Prostate gland (tissue), 2 donors: Measurements from ENCODE around the gene GUCD1. TPM values are rescaled to one million over a fixed set of nuclear protein-coding genes. Genes with fewer than 3 reads are reported as not detected.

Source experiments
- DNase-seq: peaks from one replicate; pipeline ENCODE4 v3.0.0-alpha.2; 2019; ENCODE audit warnings: low spot score
- H3K27ac ChIP-seq, 2 donors: fragments of 200-600 bp; sonication (generic); 2 replicates each; pipeline ENCODE4 v1.5.1; 2017 to 2019
- H3K27me3 ChIP-seq: fragments of 200-600 bp; sonication (generic); replicated peaks from 2 replicates; pipeline ENCODE4 v1.5.1; 2019; ENCODE audit not compliant: insufficient read depth
- H3K36me3 ChIP-seq, 2 donors: fragments of 200-600 bp; sonication (generic); 1 replicate in 1 of 2; 2 replicates in 1 of 2; pipeline versions ENCODE4 v1.5.1 to v1.8.1; 2017 to 2019
- H3K4me1 ChIP-seq: fragments of 200-600 bp; sonication (generic); replicated peaks from 2 replicates; pipeline ENCODE4 v1.5.1; 2019
- H3K4me3 ChIP-seq, 2 donors: fragments of 200-600 bp; sonication (generic); 2 replicates each; pipeline ENCODE4 v1.5.1; 2017 to 2019
- H3K9me3 ChIP-seq: fragments of 200-600 bp; sonication (generic); 2 replicates; pipeline ENCODE4 v1.5.1; 2017
- POLR2A ChIP-seq: fragments of 450-650 bp; IDR thresholded peaks from one replicate; pipeline ENCODE4 v1.6.1; 2016; ENCODE audit warnings: antibody characterized with exemption, mild to moderate bottlenecking
- POLR2AphosphoS5 ChIP-seq: sonication (generic); formaldehyde crosslinking; IDR thresholded peaks from one replicate; pipeline ENCODE4 v1.6.1; 2017; ENCODE audit warnings: antibody characterized with exemption
- WGBS: methylation state at CpG from one replicate; pipeline ENCODE4 v1.1.5; 2018; 5-methylcytosine and 5-hydroxymethylcytosine counted together
- intact Hi-C: fragments of 100-400 bp; cut with DNase I; formaldehyde crosslinking; loops from one replicate; pipeline ENCODE4 v1.14.2; 2022
- total RNA-seq, 2 donors: library from RNA; depleted of rRNA; stranded (reverse); fragments of >200 nt; gene quantifications; one replicate each; pipeline ENCODE4 v1.1.0, GENCODE V29; 2016
- TF ChIP-seq, protein P1 (sequence below), 4 experiments: fragments of 200-600 bp in 2 of 4; fragments of 450-650 bp in 2 of 4; sonication (generic) in 2 of 4; IDR thresholded peaks; 1 replicate in 3 of 4; 2 replicates in 1 of 4; pipeline ENCODE4 v1.5.1; 2016 to 2019; ENCODE audit warnings: antibody characterized with exemption in 4 of 4, mild to moderate bottlenecking in 2 of 4, moderate library complexity in 2 of 4

The GUCD1 gene
- total RNA-seq, 2 donors from 2014 or later: 143 to 147 TPM

DNA sequence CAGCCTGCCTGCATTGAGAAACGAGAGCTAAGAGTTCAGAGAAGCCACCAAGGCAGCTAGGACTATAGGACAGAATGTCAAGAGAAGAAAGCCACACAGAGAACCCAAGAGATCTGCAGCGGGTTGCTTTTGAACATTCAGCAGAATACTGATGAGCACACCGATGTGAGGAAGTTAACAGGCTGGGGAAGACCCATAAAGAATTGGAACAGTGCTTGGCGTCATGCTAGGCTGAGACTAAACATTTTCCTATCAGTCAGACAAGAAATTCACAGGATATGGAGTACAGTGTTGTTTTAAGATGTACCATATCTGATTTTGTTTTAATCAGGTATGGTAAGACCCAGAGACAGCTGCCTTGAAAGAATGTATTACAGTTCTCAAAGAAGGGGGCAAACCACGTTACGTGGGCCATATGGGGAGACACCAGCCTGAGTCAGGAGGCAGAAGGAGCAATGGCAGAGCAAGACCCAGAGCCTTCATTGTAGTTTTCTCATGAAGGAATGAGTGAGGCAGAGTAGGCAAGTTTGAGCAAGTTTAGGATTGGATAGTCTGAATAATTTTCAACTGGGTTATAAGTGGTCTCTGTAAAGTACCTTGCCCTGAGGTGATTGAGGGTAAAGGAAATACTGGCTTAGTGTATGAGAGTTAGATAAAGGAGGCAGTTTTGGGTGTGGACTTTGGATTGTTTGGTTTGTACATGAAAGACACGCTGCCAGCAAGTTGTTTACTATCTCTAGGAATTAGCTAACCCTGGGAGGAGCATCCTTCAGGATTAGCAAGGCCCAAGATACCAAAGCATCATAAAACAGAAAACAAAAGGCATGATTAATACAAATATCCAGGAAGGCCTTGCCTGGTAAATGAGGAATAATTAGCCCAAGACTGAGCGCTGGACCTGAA lies 23.7 kb upstream of the GUCD1 start:
- Histone ChIP-seq H3K36me3 (no peaks in the 10 kb centered on the region), H3K27me3 (no peaks in the 10 kb centered on the region), H3K4me1 (peaks cover 6% of the 10 kb centered on the region), H3K9me3 (no peaks in the 10 kb centered on the region), H3K4me3 (no peak overlapping the region), H3K27ac (peak overlapping the region; percentile 40 to 63)
- TF ChIP-seq POLR2AphosphoS5: peak; percentile 26
- no peak for TF ChIP-seq POLR2A
- intact Hi-C loops: no loop called here
- DNase-seq: no peak
- 33% methylated on average over 8 of the region's 8 CpGs for WGBS

DNA sequence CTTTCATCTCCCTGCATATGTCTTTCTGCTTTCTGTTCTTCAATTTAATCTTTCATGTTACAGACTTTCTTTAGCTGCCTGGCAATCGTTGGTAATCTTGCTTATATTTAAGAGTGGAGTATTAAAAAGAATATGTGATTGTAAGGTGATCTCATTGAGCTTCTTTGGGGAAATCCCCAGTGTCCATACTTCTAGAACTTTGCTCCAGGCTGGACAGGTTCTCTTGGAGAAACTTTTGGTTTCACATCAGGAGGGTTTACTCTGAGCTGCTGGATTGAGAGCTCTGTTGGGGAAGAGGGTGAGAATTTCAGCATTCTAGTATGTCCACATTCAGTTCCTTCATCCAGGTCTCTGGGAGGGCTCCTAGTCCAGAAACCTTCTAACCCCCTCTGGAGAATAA lies 21.8 kb upstream of the GUCD1 start:
- peaks cover 0 to 6% of the 10 kb centered on the region in 2 donors for H3K36me3 ChIP-seq
- TF ChIP-seq POLR2A (no peak), POLR2AphosphoS5 (no peak)
- TF ChIP-seq, protein P1, sequence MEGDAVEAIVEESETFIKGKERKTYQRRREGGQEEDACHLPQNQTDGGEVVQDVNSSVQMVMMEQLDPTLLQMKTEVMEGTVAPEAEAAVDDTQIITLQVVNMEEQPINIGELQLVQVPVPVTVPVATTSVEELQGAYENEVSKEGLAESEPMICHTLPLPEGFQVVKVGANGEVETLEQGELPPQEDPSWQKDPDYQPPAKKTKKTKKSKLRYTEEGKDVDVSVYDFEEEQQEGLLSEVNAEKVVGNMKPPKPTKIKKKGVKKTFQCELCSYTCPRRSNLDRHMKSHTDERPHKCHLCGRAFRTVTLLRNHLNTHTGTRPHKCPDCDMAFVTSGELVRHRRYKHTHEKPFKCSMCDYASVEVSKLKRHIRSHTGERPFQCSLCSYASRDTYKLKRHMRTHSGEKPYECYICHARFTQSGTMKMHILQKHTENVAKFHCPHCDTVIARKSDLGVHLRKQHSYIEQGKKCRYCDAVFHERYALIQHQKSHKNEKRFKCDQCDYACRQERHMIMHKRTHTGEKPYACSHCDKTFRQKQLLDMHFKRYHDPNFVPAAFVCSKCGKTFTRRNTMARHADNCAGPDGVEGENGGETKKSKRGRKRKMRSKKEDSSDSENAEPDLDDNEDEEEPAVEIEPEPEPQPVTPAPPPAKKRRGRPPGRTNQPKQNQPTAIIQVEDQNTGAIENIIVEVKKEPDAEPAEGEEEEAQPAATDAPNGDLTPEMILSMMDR (IDR thresholded peaks at IDR 0.05): no peak
- DNase-seq: no peak
- no peaks in the 10 kb centered on the region for H3K9me3 ChIP-seq
- H3K27ac ChIP-seq: no peak overlapping the region
- no peaks in the 10 kb centered on the region for H3K4me1 ChIP-seq
- no peaks in the 10 kb centered on the region for H3K27me3 ChIP-seq
- intact Hi-C loops: no loop called here
- 76% methylated on average over 1 of the region's 1 CpG for WGBS
- no peak overlapping the region for H3K4me3 ChIP-seq

DNA sequence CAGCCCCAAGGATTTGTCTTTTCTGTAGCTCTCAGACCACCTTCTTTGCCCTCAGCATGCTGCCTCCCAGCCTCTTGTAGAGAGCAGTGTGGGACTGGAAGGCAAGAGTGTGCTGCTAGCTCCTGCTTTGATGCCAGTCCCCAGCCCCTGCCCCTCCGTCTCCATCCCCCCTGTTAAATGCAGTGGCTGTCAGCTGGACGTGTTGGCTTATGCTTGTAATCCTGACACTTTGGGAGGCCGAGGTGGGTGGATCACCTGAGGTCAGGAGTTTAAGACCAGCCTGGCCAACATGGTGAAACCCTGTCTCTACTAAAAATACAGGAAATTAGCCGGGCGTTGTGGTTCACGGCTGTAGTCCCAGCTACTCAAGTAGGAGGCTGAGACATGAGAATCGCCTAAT lies 16.3 kb upstream of the GUCD1 start:
- peaks cover 0 to 13% of the 10 kb centered on the region in 2 donors for H3K36me3 ChIP-seq
- no peak overlapping the region for H3K4me3 ChIP-seq
- no peaks in the 10 kb centered on the region for H3K9me3 ChIP-seq
- no peak overlapping the region for H3K27ac ChIP-seq
- TF ChIP-seq, protein P1 (IDR thresholded peaks at IDR 0.05): no peak
- TF ChIP-seq POLR2AphosphoS5 (no peak), POLR2A (no peak)
- DNase-seq: no peak
- H3K4me1 ChIP-seq: no peaks in the 10 kb centered on the region
- no peaks in the 10 kb centered on the region for H3K27me3 ChIP-seq
- intact Hi-C loops: no loop called here
- 94% methylated on average over 7 of the region's 7 CpGs for WGBS

DNA sequence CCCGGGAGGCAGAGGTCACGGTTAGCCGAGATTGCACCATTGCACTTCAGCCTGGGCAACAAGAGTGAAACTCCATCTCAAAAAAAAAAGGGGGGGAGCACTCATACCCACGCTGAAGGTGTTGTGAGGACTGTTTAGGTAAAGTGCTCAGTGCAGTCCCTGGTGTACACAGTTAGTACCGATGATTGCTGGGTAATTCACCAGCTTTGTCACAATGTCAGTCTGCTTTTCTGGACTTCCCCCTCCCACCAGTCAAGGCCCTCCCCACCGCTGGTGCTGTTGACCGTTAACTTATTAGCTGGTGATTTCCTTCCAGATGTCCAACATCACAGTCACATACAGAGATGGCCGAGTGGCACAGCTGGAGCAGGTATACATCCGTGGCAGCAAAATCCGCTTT lies 12.7 kb upstream of the GUCD1 start:
- Histone ChIP-seq H3K27me3 (no peaks in the 10 kb centered on the region), H3K27ac (no peak overlapping the region), H3K4me3 (no peak overlapping the region), H3K9me3 (no peaks in the 10 kb centered on the region), H3K36me3 (peaks cover 0 to 11% of the 10 kb centered on the region in 2 donors), H3K4me1 (no peaks in the 10 kb centered on the region)
- 82% methylated on average over 10 of the region's 10 CpGs for WGBS
- no peak for DNase-seq
- TF ChIP-seq POLR2A (no peak), POLR2AphosphoS5 (no peak)
- TF ChIP-seq, protein P1 (IDR thresholded peaks at IDR 0.05): no peak
- intact Hi-C loops: no loop called here

DNA sequence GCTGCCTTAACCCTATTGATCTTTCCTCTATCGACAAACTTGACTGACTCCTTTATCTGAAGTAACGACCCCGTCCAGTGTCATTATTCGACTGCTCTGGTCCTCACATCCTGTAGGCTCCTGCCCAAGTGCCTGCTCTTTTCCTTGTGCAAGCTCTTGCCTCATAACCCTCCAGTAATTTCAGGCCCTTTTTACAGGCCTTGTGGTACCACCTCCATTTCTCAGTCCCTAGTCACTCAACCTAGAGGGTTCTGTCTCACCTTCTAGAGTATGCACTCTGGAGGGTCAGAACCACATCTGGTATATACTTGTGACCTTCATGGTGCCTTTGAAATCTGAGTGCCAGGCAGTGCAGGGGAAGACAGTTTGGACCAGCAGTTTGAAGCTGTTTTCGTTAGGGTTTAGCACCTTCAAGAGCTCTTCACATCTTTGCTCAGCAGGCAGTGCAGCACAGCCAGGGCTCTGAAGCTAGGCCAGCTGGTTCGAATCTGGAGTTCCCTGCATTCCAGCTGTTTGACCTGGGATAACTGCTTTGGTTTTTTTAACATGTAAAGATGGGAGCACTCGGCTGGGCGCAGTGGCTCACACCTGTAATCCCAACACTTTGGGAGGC lies 12.1 kb upstream of the GUCD1 start:
- no peaks in the 10 kb centered on the region for H3K4me1 ChIP-seq
- no peak overlapping the region for H3K4me3 ChIP-seq
- DNase-seq: no peak
- H3K36me3 ChIP-seq: peaks cover 0 to 11% of the 10 kb centered on the region in 2 donors
- H3K9me3 ChIP-seq: no peaks in the 10 kb centered on the region
- H3K27me3 ChIP-seq: no peaks in the 10 kb centered on the region
- intact Hi-C loops: no loop called here
- TF ChIP-seq POLR2A: no peak
- TF ChIP-seq, protein P1 (IDR thresholded peaks at IDR 0.05): no peak
- TF ChIP-seq POLR2AphosphoS5: no peak
- 79% methylated on average over 8 of the region's 8 CpGs for WGBS
- H3K27ac ChIP-seq: no peak overlapping the region
